Esophagus squamous epithelium (tissue), 5 donors: Measurements from ENCODE around the gene ADAMTS2. TPM values are rescaled to one million over a fixed set of nuclear protein-coding genes. Genes with fewer than 3 reads are reported as not detected.

Experiments
- DNase-seq: peaks from one replicate; lab custom pipeline; 2025; lab: John Stamatoyannopoulos, UW
- H3K27ac ChIP-seq, 4 donors: fragments of 200-600 bp; sonication (generic); one replicate each; pipeline ENCODE4 v1.5.1; 2016 to 2019; ENCODE audit warnings: mild to moderate bottlenecking in 1 of 4
- H3K27me3 ChIP-seq, 4 donors: fragments of 200-600 bp; sonication (generic); 1 replicate in 3 of 4; 2 replicates in 1 of 4; pipeline versions ENCODE4 v1.5.1 to v1.6.0; 2017 to 2021; ENCODE audit warnings: antibody characterized with exemption in 1 of 4
- H3K36me3 ChIP-seq, 3 donors: fragments of 200-600 bp; sonication (generic); one replicate each; pipeline ENCODE4 v1.5.1; 2016 to 2019
- H3K4me1 ChIP-seq, 3 donors: fragments of 200-600 bp; sonication (generic); one replicate each; pipeline ENCODE4 v1.5.1; 2017 to 2019
- H3K4me3 ChIP-seq, 4 donors: fragments of 200-600 bp; sonication (generic); 1 replicate in 3 of 4; 2 replicates in 1 of 4; pipeline ENCODE4 v1.5.1; 2016 to 2019; ENCODE audit warnings: mild to moderate bottlenecking in 2 of 4, moderate library complexity in 1 of 4
- H3K9me3 ChIP-seq, 3 donors: fragments of 200-600 bp; sonication (generic); one replicate each; pipeline ENCODE4 v1.5.1; 2016 to 2019
- CTCF ChIP-seq, 6 experiments: fragments of 450-650 bp in 4 of 6; fragments of 200-600 bp in 2 of 6; sonication (generic) in 2 of 6; IDR thresholded peaks; one replicate each; pipeline ENCODE4 v1.5.1; 2016 to 2019; ENCODE audit warnings: antibody characterized with exemption in 6 of 6, mild to moderate bottlenecking in 4 of 6, moderate library complexity in 4 of 6
- POLR2A ChIP-seq, 4 donors: fragments of 450-650 bp; IDR thresholded peaks; one replicate each; pipeline ENCODE4 v1.6.1; 2017; ENCODE audit warnings: antibody characterized with exemption in 4 of 4, mild to moderate bottlenecking in 4 of 4, moderate library complexity in 3 of 4
- WGBS, 2 donors: methylation state at CpG; one replicate each; pipeline ENCODE4 v1.1.5; 2018; 5-methylcytosine and 5-hydroxymethylcytosine counted together
- intact Hi-C: fragments of 100-400 bp; cut with DNase I; formaldehyde crosslinking; loops from one replicate; pipeline ENCODE4 v1.15.0; 2022
- total RNA-seq, 4 donors: library from RNA; depleted of rRNA; stranded (reverse); fragments of >200 nt; gene quantifications; one replicate each; pipeline ENCODE4 v1.1.0, GENCODE V29; 2016
- donor health status: DM: yes; HTN: yes; CAD: no.

The ADAMTS2 gene
- total RNA-seq, 4 donors from 2014 or later = 1.3 to 10.3 (median 5.2) TPM

GRCh38 chr5:179378441-179379271 is 33.4 kb upstream of the ADAMTS2 start:
- DNase-seq = no peak
- no peaks in the 10 kb centered on the region for H3K36me3 ChIP-seq
- H3K9me3 ChIP-seq = no peaks in the 10 kb centered on the region
- intact Hi-C loops = no loop called here
- no peak for TF ChIP-seq POLR2A (IDR thresholded peaks at IDR 0.05)
- no peak for TF ChIP-seq CTCF (IDR thresholded peaks at IDR 0.05)
- no peak overlapping the region for H3K4me3 ChIP-seq
- H3K27ac ChIP-seq = peak overlapping the region in 2 of 4 donors; percentile 25 to 28
- 77 to 81% methylated on average over 10 to 12 of the region's 16 CpGs for WGBS, 2 donors
- no peaks in the 10 kb centered on the region for H3K4me1 ChIP-seq
- no peaks in the 10 kb centered on the region for H3K27me3 ChIP-seq

- 78 to 100% methylated on average over 2 to 3 of the region's 5 CpGs for WGBS, 2 donors
- DNase-seq = no peak
- Histone ChIP-seq H3K27me3 (peaks cover 0 to 3% (median 0%) of the 10 kb centered on the region in 4 donors), H3K27ac (peak overlapping the region in 2 of 4 donors; percentile 25 to 28), H3K4me1 (no peaks in the 10 kb centered on the region), H3K4me3 (no peak overlapping the region), H3K9me3 (no peaks in the 10 kb centered on the region), H3K36me3 (no peaks in the 10 kb centered on the region)
- TF ChIP-seq CTCF (IDR thresholded peaks at IDR 0.05) (no peak), POLR2A (IDR thresholded peaks at IDR 0.05) (no peak)
- intact Hi-C loops = no loop called here
These were observed 32.8 kb upstream of the ADAMTS2 start for GRCh38 chr5:179378116-179378440.

- Histone ChIP-seq H3K36me3 (no peaks in the 10 kb centered on the region), H3K27ac (peak overlapping the region in 1 of 4 donors; percentile 25), H3K9me3 (no peaks in the 10 kb centered on the region), H3K4me3 (no peak overlapping the region), H3K27me3 (peaks cover 0 to 3% (median 0%) of the 10 kb centered on the region in 4 donors), H3K4me1 (peaks cover 0 to under 1% (median 0%) of the 10 kb centered on the region in 3 donors)
- intact Hi-C loops = no loop called here
- WGBS, 2 donors = 79 to 88% methylated on average over 14 to 16 of the region's 17 CpGs
- no peak for DNase-seq
- TF ChIP-seq POLR2A (IDR thresholded peaks at IDR 0.05) (no peak), CTCF (IDR thresholded peaks at IDR 0.05) (no peak)
These were observed 32.3 kb upstream of the ADAMTS2 start for GRCh38 chr5:179377421-179378115.

- no peak for DNase-seq
- 72 to 75% methylated on average over 13 to 19 of the region's 19 CpGs for WGBS, 2 donors
These were observed 31.6 kb upstream of the ADAMTS2 start for GRCh38 chr5:179376701-179377420.

GRCh38 chr5:179375831-179376365 is 30.6 kb upstream of the ADAMTS2 start:
- Histone ChIP-seq H3K36me3 (no peaks in the 10 kb centered on the region), H3K4me1 (peaks cover 0 to 14% (median 0%) of the 10 kb centered on the region in 3 donors), H3K9me3 (no peaks in the 10 kb centered on the region), H3K4me3 (no peak overlapping the region), H3K27me3 (peaks cover 0 to 3% (median 0%) of the 10 kb centered on the region in 4 donors), H3K27ac (no peak overlapping the region)
- no CpG with 5 or more reads among the region's 2 CpGs for WGBS, 2 donors
- no peak for DNase-seq
- TF ChIP-seq CTCF (IDR thresholded peaks at IDR 0.05) (no peak), POLR2A (IDR thresholded peaks at IDR 0.05) (no peak)
- intact Hi-C loops = no loop called here

More at GRCh38 chr5:179376701-179377420, 31.6 kb upstream of the ADAMTS2 start:
- H3K27me3 ChIP-seq = peaks cover 0 to 3% (median 0%) of the 10 kb centered on the region in 4 donors
- H3K9me3 ChIP-seq = no peaks in the 10 kb centered on the region
- no peak for TF ChIP-seq POLR2A (IDR thresholded peaks at IDR 0.05)
- H3K36me3 ChIP-seq = no peaks in the 10 kb centered on the region
- H3K4me1 ChIP-seq = peaks cover 0 to 8% (median 0%) of the 10 kb centered on the region in 3 donors
- H3K4me3 ChIP-seq = no peak overlapping the region
- H3K27ac ChIP-seq = no peak overlapping the region
- intact Hi-C loops = no loop called here
